Keratinocyte (primary cell): ENCODE results near the gene LTBP3. TPM values are rescaled to one million over a fixed set of nuclear protein-coding genes. Genes with fewer than 3 reads are reported as not detected.

ENCODE experiments used
- DNase-seq: peaks from one replicate; pipeline ENCODE4 v3.0.0-alpha.2; 2011; ENCODE audit warnings: low read depth, missing footprints, low spot score
- FAIRE-seq: peaks from 2 replicates; lab custom pipeline; 2011; peaks lifted over from hg19 to GRCh38; lab: Jason Lieb, UNC
- H2AFZ ChIP-seq: 2 replicates; pipeline ENCODE4 v1.6.0; 2012; ENCODE audit warnings: low read length, control low read depth, inconsistent platforms; ENCODE audit not compliant: control insufficient read depth
- H3K27ac ChIP-seq: 2 replicates; pipeline ENCODE4 v1.5.1; 2011; ENCODE audit warnings: low read length; ENCODE audit not compliant: control insufficient read depth, insufficient read depth
- H3K27me3 ChIP-seq: 3 replicates; pipeline ENCODE4 v1.6.0; 2011; ENCODE audit warnings: low read length; ENCODE audit not compliant: control insufficient read depth, insufficient read depth; ENCODE audit errors: extremely low read depth
- H3K36me3 ChIP-seq, 2 experiments: 2 replicates in 1 of 2; 3 replicates in 1 of 2; pipeline ENCODE4 v1.5.1; 2011; ENCODE audit warnings: low read length in 2 of 2, mild to moderate bottlenecking in 1 of 2; ENCODE audit not compliant: control insufficient read depth in 2 of 2, insufficient read depth in 2 of 2; ENCODE audit errors: extremely low read depth in 1 of 2
- H3K4me1 ChIP-seq: 3 replicates; pipeline ENCODE4 v1.5.1; 2011; ENCODE audit warnings: low read length; ENCODE audit not compliant: control insufficient read depth, insufficient read depth; ENCODE audit errors: extremely low read depth
- H3K4me2 ChIP-seq: 3 replicates; pipeline ENCODE4 v1.6.0; 2011; ENCODE audit warnings: low read depth, low read length; ENCODE audit not compliant: control insufficient read depth, insufficient read depth; ENCODE audit errors: extremely low read depth
- H3K4me3 ChIP-seq, 3 experiments: fragments of 200-600 bp in 1 of 3; sonication (generic) in 1 of 3; 2 replicates in 2 of 3; 3 replicates in 1 of 3; pipeline ENCODE4 v1.5.1; 2011 to 2016; ENCODE audit warnings: low read length in 3 of 3, mild to moderate bottlenecking in 3 of 3, control low read depth in 2 of 3, inconsistent platforms in 1 of 3, low read depth in 1 of 3, mixed read lengths in 1 of 3, mixed run types in 1 of 3, moderate library complexity in 1 of 3; ENCODE audit not compliant: control insufficient read depth in 2 of 3, insufficient read depth in 2 of 3; ENCODE audit errors: extremely low read depth in 1 of 3
- H3K79me2 ChIP-seq: 2 replicates; pipeline ENCODE4 v1.6.0; 2012; ENCODE audit warnings: low read length; ENCODE audit not compliant: control insufficient read depth, insufficient read depth
- H3K9ac ChIP-seq: 3 replicates; pipeline ENCODE4 v1.6.0; 2011; ENCODE audit warnings: low read length; ENCODE audit not compliant: control insufficient read depth, insufficient read depth; ENCODE audit errors: extremely low read depth
- H3K9me1 ChIP-seq: 3 replicates; pipeline ENCODE4 v1.6.0; 2011; ENCODE audit warnings: low read length; ENCODE audit not compliant: control insufficient read depth, insufficient read depth; ENCODE audit errors: extremely low read depth
- H3K9me3 ChIP-seq: 2 replicates; pipeline ENCODE4 v1.5.1; 2012; ENCODE audit warnings: low read depth, low read length; ENCODE audit not compliant: control insufficient read depth
- H4K20me1 ChIP-seq: 3 replicates; pipeline ENCODE4 v1.6.0; 2011; ENCODE audit warnings: low read length; ENCODE audit not compliant: control insufficient read depth, insufficient read depth; ENCODE audit errors: extremely low read depth
- EZH2 ChIP-seq: IDR thresholded peaks from one replicate; pipeline ENCODE4 v1.6.1; 2012; ENCODE audit warnings: inconsistent platforms, mild to moderate bottlenecking, low read length, moderate library complexity
- dilution Hi-C: fragments of 300-500 bp; cut with MboI; formaldehyde crosslinking; loops from one replicate; pipeline ENCODE4 v1.7.0; 2020; ENCODE audit warnings: low sequenced_read_pairs; ENCODE audit not compliant: extremely low pct_ligation_motif_present
- polyA plus RNA-seq, 5 experiments: library from polyadenylated mRNA; depleted of rRNA in 3 of 5; stranded (reverse) in 3 of 5; stranded (forward) in 1 of 5; unstranded in 1 of 5; fragments of >200 nt; gene quantifications; 1 replicate in 1 of 5; 2 replicates in 3 of 5; 3 replicates in 1 of 5; pipeline versions ENCODE4 v1.2.1 to v1.2.3, GENCODE V29; 2011 to 2012; ENCODE audit warnings: missing spikeins in 2 of 5, low read depth in 1 of 5, low replicate concordance in 1 of 5
- TF ChIP-seq, protein P1 (sequence below), 3 experiments: IDR thresholded peaks in 1 of 3; conservative IDR thresholded peaks in 1 of 3; optimal IDR thresholded peaks in 1 of 3; 2 replicates in 2 of 3; 3 replicates in 1 of 3; pipeline versions ENCODE3 to v1.5.1; 2011; ENCODE audit warnings: low read length in 3 of 3, mild to moderate bottlenecking in 3 of 3, moderate library complexity in 2 of 3, control low read depth in 1 of 3, inconsistent platforms in 1 of 3; ENCODE audit not compliant: insufficient read depth in 2 of 3; ENCODE audit errors: extremely low read depth in 1 of 3

The LTBP3 gene
- polyA plus RNA-seq, 1 donor (not counting 4 experiments of a cell fraction or from before 2014, with no cell fraction given) = 9.1 TPM

GRCh38 chr11:65536412-65537295 lies 21.5 kb downstream of the LTBP3 start:
- Histone ChIP-seq H3K79me2 (no peaks in the 10 kb centered on the region), H3K9me3 (no peaks in the 10 kb centered on the region), H3K27me3 (no peaks in the 10 kb centered on the region), H3K9ac (no peak overlapping the region), H3K4me2 (no peak overlapping the region), H3K36me3 (peaks cover 6 to 21% of the 10 kb centered on the region in 2 experiments), H2AFZ (no peak overlapping the region), H3K4me3 (no peak overlapping the region), H3K4me1 (peaks cover 9% of the 10 kb centered on the region), H4K20me1 (peaks cover 3% of the 10 kb centered on the region), H3K9me1 (no peaks in the 10 kb centered on the region), H3K27ac (no peak overlapping the region)
- dilution Hi-C loops = no loop called here
- no peak for TF ChIP-seq EZH2
- TF ChIP-seq, protein P1, sequence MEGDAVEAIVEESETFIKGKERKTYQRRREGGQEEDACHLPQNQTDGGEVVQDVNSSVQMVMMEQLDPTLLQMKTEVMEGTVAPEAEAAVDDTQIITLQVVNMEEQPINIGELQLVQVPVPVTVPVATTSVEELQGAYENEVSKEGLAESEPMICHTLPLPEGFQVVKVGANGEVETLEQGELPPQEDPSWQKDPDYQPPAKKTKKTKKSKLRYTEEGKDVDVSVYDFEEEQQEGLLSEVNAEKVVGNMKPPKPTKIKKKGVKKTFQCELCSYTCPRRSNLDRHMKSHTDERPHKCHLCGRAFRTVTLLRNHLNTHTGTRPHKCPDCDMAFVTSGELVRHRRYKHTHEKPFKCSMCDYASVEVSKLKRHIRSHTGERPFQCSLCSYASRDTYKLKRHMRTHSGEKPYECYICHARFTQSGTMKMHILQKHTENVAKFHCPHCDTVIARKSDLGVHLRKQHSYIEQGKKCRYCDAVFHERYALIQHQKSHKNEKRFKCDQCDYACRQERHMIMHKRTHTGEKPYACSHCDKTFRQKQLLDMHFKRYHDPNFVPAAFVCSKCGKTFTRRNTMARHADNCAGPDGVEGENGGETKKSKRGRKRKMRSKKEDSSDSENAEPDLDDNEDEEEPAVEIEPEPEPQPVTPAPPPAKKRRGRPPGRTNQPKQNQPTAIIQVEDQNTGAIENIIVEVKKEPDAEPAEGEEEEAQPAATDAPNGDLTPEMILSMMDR (optimal IDR thresholded peaks at IDR 0.05 in 1 of 3, IDR thresholded peaks at IDR 0.05 in 1 of 3, conservative IDR thresholded peaks at IDR 0.05 in 1 of 3; ENCODE audit: extremely low read depth in 1 of 3, insufficient read depth in 2 of 3, low read length in 3 of 3) = no peak
- FAIRE-seq = no peak
- DNase-seq = no peak

- no peaks in the 10 kb centered on the region for H3K4me1 ChIP-seq
- no peak overlapping the region for H3K9ac ChIP-seq
- H3K4me2 ChIP-seq = no peak overlapping the region
- FAIRE-seq = no peak
- H3K27ac ChIP-seq = no peak overlapping the region
- dilution Hi-C loops = no loop called here
- H3K9me3 ChIP-seq = no peaks in the 10 kb centered on the region
- peaks cover 18 to 27% of the 10 kb centered on the region in 2 experiments for H3K36me3 ChIP-seq
- H2AFZ ChIP-seq = no peak overlapping the region
- no peak overlapping the region for H3K4me3 ChIP-seq
- no peak for DNase-seq
- no peaks in the 10 kb centered on the region for H3K27me3 ChIP-seq
- H3K9me1 ChIP-seq = no peaks in the 10 kb centered on the region
- no peak for TF ChIP-seq EZH2
- TF ChIP-seq, protein P1 (optimal IDR thresholded peaks at IDR 0.05 in 1 of 3, IDR thresholded peaks at IDR 0.05 in 1 of 3, conservative IDR thresholded peaks at IDR 0.05 in 1 of 3; ENCODE audit: extremely low read depth in 1 of 3, insufficient read depth in 2 of 3, low read length in 3 of 3) = no peak
- no peaks in the 10 kb centered on the region for H3K79me2 ChIP-seq
- peaks cover 3% of the 10 kb centered on the region for H4K20me1 ChIP-seq
These were observed 23.1 kb downstream of the LTBP3 start for GRCh38 chr11:65535102-65535501.
